ENCODE measurements around the gene OR8I2. TPM values are rescaled to one million over a fixed set of nuclear protein-coding genes. Genes with fewer than 3 reads are reported as not detected.

The OR8I2 gene
- total RNA-seq (2021) (not detected in 2 replicates), Bru-seq, nascent RNA (not detected), BruChase-seq, experiment 1, labeled RNA remaining after a 2-hour chase (not detected), BruChase-seq, experiment 2, labeled RNA remaining after a 6-hour chase (not detected)
- long read RNA-seq = 0 reads

- Histone ChIP-seq H3K36me3 (ENCODE audit: insufficient read depth, low read length, poor library complexity, severe bottlenecking) (no peaks in the 10 kb centered on the region), H3K4me1 (ENCODE audit: insufficient read depth, low read length, poor library complexity, severe bottlenecking) (no peaks in the 10 kb centered on the region), H3K27me3 (replicated peaks; ENCODE audit: insufficient read depth, low read depth, low read length, poor library complexity) (no peaks in the 10 kb centered on the region), H3K27ac (ENCODE audit: low read depth, low read length, poor library complexity, severe bottlenecking) (no peak within 1 kb of the TSS), H3K9me3 (ENCODE audit: low read depth, low read length, poor library complexity, severe bottlenecking) (no peaks in the 10 kb centered on the region), H3K4me3 (ENCODE audit: low read depth, low read length, poor library complexity, severe bottlenecking) (no peak within 1 kb of the TSS)
- ChIA-PET CTCF (no interaction called here), POLR2A (ENCODE audit: low non-redundant PET) (no interaction called here)
- no TSS peak for BruUV-seq (replicated peaks)
- TF ChIP-seq EZH2 (IDR thresholded peaks at IDR 0.05; ENCODE audit: borderline replicate concordance, low read depth, low read length, poor library complexity, severe bottlenecking) (no peak), CTCF (conservative IDR thresholded peaks at IDR 0.05; ENCODE audit: low read depth, low read length) (no peak)
- DNase-seq (ENCODE audit: low spot score) = no peak
- intact Hi-C loops (cut with micrococcal nuclease; ENCODE audit: unreplicated experiment) = no loop called here
Observed at GRCh38 chr11:56093008-56093407, at the start of gene OR8I2. Gene OR8I2, plus strand, starts transcription at chr11:56093308. Its CDS starts 0 bp downstream, at chr11:56093308.

- Histone ChIP-seq H3K27ac (ENCODE audit: low read depth, low read length, poor library complexity, severe bottlenecking) (no peak overlapping the region), H3K4me3 (ENCODE audit: low read depth, low read length, poor library complexity, severe bottlenecking) (no peak overlapping the region), H3K4me1 (ENCODE audit: insufficient read depth, low read length, poor library complexity, severe bottlenecking) (no peaks in the 10 kb centered on the region), H3K36me3 (ENCODE audit: insufficient read depth, low read length, poor library complexity, severe bottlenecking) (no peaks in the 10 kb centered on the region), H3K27me3 (replicated peaks; ENCODE audit: insufficient read depth, low read depth, low read length, poor library complexity) (no peaks in the 10 kb centered on the region), H3K9me3 (ENCODE audit: low read depth, low read length, poor library complexity, severe bottlenecking) (peaks cover 7% of the 10 kb centered on the region)
- TF ChIP-seq CTCF (conservative IDR thresholded peaks at IDR 0.05; ENCODE audit: low read depth, low read length) = no peak
- TF ChIP-seq EZH2 (IDR thresholded peaks at IDR 0.05; ENCODE audit: borderline replicate concordance, low read depth, low read length, poor library complexity, severe bottlenecking) = no peak
- ChIA-PET POLR2A (ENCODE audit: low non-redundant PET) (no interaction called here), CTCF (no interaction called here)
- DNase-seq (ENCODE audit: low spot score) = no peak
- no TSS peak for BruUV-seq (replicated peaks)
- intact Hi-C loops (cut with micrococcal nuclease; ENCODE audit: unreplicated experiment) = no loop called here
Observed at GRCh38 chr11:56045538-56045937, 47.6 kb upstream of the OR8I2 start.

GRCh38 chr11:56048480-56048879 is 44.6 kb upstream of the OR8I2 start:
- no peak overlapping the region for H3K27ac ChIP-seq (ENCODE audit: low read depth, low read length, poor library complexity, severe bottlenecking)
- BruUV-seq (replicated peaks) = no TSS peak
- H3K4me3 ChIP-seq (ENCODE audit: low read depth, low read length, poor library complexity, severe bottlenecking) = no peak overlapping the region
- intact Hi-C loops (cut with micrococcal nuclease; ENCODE audit: unreplicated experiment) = loop anchor here (1.0 kb wide), 1 partner anchor 21 kb away; the partner anchor contains the start of gene OR5AS1
- peaks cover 4% of the 10 kb centered on the region for H3K9me3 ChIP-seq (ENCODE audit: low read depth, low read length, poor library complexity, severe bottlenecking)
- no peaks in the 10 kb centered on the region for H3K36me3 ChIP-seq (ENCODE audit: insufficient read depth, low read length, poor library complexity, severe bottlenecking)
- ChIA-PET POLR2A (ENCODE audit: low non-redundant PET) (no interaction called here), CTCF (no interaction called here)
- no peaks in the 10 kb centered on the region for H3K4me1 ChIP-seq (ENCODE audit: insufficient read depth, low read length, poor library complexity, severe bottlenecking)
- no peak for DNase-seq (ENCODE audit: low spot score)
- TF ChIP-seq CTCF (conservative IDR thresholded peaks at IDR 0.05; ENCODE audit: low read depth, low read length) (no peak), EZH2 (IDR thresholded peaks at IDR 0.05; ENCODE audit: borderline replicate concordance, low read depth, low read length, poor library complexity, severe bottlenecking) (no peak)
- H3K27me3 ChIP-seq (replicated peaks; ENCODE audit: insufficient read depth, low read depth, low read length, poor library complexity) = no peaks in the 10 kb centered on the region
